Measurements from ENCODE around the gene TMEM123.

DNA sequence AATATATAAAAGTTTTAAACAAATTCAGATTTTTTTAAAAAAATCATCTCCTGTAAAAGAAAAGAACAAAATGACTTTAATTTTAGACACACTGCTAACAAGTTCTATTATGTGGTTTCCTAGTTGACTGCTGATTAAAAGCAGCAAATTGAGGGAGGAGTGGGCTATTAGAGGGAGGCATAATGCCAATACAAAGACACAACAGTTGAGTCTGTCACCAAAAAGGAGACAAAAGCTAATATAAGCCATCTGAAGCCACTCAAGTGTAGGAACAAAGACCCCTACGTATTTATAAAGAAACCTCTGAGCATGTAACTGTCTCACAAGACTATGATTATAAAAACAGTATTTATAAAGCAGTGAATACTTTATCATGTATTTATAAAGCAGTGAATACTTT is 28.6 kb downstream of the TMEM123 start:
- no peak for TF ChIP-seq PAX8 (IDR thresholded peaks at IDR 0.05)
- TF ChIP-seq, protein P1, sequence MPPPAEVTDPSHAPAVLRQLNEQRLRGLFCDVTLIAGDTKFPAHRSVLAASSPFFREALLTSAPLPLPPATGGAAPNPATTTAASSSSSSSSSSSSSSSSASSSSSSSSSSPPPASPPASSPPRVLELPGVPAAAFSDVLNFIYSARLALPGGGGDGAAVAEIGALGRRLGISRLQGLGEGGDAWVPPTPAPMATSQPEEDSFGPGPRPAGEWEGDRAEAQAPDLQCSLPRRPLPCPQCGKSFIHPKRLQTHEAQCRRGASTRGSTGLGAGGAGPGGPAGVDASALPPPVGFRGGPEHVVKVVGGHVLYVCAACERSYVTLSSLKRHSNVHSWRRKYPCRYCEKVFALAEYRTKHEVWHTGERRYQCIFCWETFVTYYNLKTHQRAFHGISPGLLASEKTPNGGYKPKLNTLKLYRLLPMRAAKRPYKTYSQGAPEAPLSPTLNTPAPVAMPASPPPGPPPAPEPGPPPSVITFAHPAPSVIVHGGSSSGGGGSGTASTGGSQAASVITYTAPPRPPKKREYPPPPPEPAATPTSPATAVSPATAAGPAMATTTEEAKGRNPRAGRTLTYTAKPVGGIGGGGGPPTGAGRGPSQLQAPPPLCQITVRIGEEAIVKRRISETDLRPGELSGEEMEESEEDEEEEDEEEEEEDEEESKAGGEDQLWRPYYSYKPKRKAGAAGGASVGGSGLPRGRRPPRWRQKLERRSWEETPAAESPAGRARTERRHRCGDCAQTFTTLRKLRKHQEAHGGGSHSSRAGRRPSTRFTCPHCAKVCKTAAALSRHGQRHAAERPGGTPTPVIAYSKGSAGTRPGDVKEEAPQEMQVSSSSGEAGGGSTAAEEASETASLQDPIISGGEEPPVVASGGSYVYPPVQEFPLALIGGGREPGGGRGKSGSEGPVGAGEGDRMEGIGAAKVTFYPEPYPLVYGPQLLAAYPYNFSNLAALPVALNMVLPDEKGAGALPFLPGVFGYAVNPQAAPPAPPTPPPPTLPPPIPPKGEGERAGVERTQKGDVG (CRISPR knock-in tag; IDR thresholded peaks at IDR 0.05), result no peak
- TF ChIP-seq, protein P2, sequence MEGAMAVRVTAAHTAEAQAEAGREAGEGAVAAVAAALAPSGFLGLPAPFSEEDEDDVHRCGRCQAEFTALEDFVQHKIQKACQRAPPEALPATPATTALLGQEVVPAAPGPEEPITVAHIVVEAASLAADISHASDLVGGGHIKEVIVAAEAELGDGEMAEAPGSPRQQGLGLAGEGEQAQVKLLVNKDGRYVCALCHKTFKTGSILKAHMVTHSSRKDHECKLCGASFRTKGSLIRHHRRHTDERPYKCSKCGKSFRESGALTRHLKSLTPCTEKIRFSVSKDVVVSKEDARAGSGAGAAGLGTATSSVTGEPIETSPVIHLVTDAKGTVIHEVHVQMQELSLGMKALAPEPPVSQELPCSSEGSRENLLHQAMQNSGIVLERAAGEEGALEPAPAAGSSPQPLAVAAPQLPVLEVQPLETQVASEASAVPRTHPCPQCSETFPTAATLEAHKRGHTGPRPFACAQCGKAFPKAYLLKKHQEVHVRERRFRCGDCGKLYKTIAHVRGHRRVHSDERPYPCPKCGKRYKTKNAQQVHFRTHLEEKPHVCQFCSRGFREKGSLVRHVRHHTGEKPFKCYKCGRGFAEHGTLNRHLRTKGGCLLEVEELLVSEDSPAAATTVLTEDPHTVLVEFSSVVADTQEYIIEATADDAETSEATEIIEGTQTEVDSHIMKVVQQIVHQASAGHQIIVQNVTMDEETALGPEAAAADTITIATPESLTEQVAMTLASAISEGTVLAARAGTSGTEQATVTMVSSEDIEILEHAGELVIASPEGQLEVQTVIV (IDR thresholded peaks at IDR 0.05; ENCODE audit: borderline replicate concordance, partially characterized antibody), result no peak
- TF ChIP-seq CTCF (IDR thresholded peaks at IDR 0.05 in 2 of 3, conservative IDR thresholded peaks at IDR 0.05 in 1 of 3; ENCODE audit: control insufficient read depth in 2 of 3, extremely low read depth in 1 of 3, insufficient read depth in 1 of 3, low read depth in 3 of 3, low read length in 3 of 3), result no peak
- no peak for TF ChIP-seq RAD21 (IDR thresholded peaks at IDR 0.05; ENCODE audit: insufficient read depth, low read depth, low read length)

All from GM12878 (cell line).